K562 (cell line): Measurements from ENCODE around the gene ADAM23.

Experiments
- CREB1 ChIP-seq, 2 experiments: sonication (generic) in 1 of 2; formaldehyde crosslinking in 1 of 2; IDR thresholded peaks; 2 replicates each; pipeline versions ENCODE4 v1.6.1 to v1.8.0; 2012 to 2022; ENCODE audit warnings: inconsistent platforms in 1 of 2, mild to moderate bottlenecking in 1 of 2, missing genetic modification reagents in 1 of 2, moderate library complexity in 1 of 2
- CTCF ChIP-seq, 3 experiments: IDR thresholded peaks in 2 of 3; conservative IDR thresholded peaks in 1 of 3; 2 replicates each; pipeline ENCODE4 v1.5.1; 2011 to 2012; ENCODE audit warnings: low read length in 3 of 3, mild to moderate bottlenecking in 3 of 3, control low read depth in 2 of 3, improper control_type of control experiment in 1 of 3, inconsistent platforms in 1 of 3, low read depth in 1 of 3, mixed read lengths in 1 of 3, moderate library complexity in 1 of 3; ENCODE audit not compliant: insufficient read depth in 2 of 3
- MCM3 ChIP-seq: fragments of 450-650 bp; IDR thresholded peaks from 2 replicates; pipeline ENCODE4 v1.6.1; 2016
- MTA3 ChIP-seq: fragments of 450-650 bp; formaldehyde crosslinking; IDR thresholded peaks from 2 replicates; pipeline ENCODE4 v1.6.1; 2017; ENCODE audit warnings: mild to moderate bottlenecking, borderline replicate concordance
- NCOA4 ChIP-seq: fragments of 450-650 bp; IDR thresholded peaks from 2 replicates; pipeline ENCODE4 v1.6.1; 2018; ENCODE audit warnings: mild to moderate bottlenecking; ENCODE audit not compliant: partially characterized antibody
- SMARCE1 ChIP-seq: fragments of 450-650 bp; IDR thresholded peaks from 2 replicates; pipeline ENCODE4 v1.7.1; 2016; ENCODE audit warnings: mild to moderate bottlenecking
- ZNF277 ChIP-seq: fragments of 250-450 bp; sonication (Bioruptor Pico); IDR thresholded peaks from 2 replicates; pipeline ENCODE4 v1.8.0; 2022; ENCODE audit warnings: inconsistent platforms, mild to moderate bottlenecking, moderate library complexity, borderline replicate concordance

GRCh38 chr2:206619011-206619410 is 175.7 kb downstream of the ADAM23 start:
- TF ChIP-seq CTCF (IDR thresholded peaks at IDR 0.05 in 2 of 3, conservative IDR thresholded peaks at IDR 0.05 in 1 of 3; ENCODE audit: insufficient read depth in 2 of 3, low read depth in 1 of 3, low read length in 3 of 3), result no peak
- TF ChIP-seq NCOA4, result no peak
- no peak for TF ChIP-seq CREB1 (IDR thresholded peaks at IDR 0.05)
- no peak for TF ChIP-seq CREB1 (CRISPR knock-in tag; IDR thresholded peaks at IDR 0.05)
- TF ChIP-seq MTA3, result no peak
- TF ChIP-seq SMARCE1, result no peak
- no peak for TF ChIP-seq ZNF277 (CRISPR knock-in tag)
- no peak for TF ChIP-seq MCM3
